Lower leg skin (tissue), 3 donors: ENCODE results near the gene RPTOR.

Source experiments
- CTCF ChIP-seq, 3 donors: fragments of 450-650 bp; IDR thresholded peaks; one replicate each; pipeline ENCODE4 v1.5.1; 2016; ENCODE audit warnings: antibody characterized with exemption in 3 of 3, mild to moderate bottlenecking in 3 of 3, moderate library complexity in 2 of 3
- POLR2A ChIP-seq, 2 donors: fragments of 450-650 bp; IDR thresholded peaks; one replicate each; pipeline ENCODE4 v1.6.1; 2016 to 2017; ENCODE audit warnings: antibody characterized with exemption in 2 of 2, mild to moderate bottlenecking in 1 of 2, moderate library complexity in 1 of 2

- TF ChIP-seq CTCF (IDR thresholded peaks at IDR 0.05) (no peak), POLR2A (IDR thresholded peaks at IDR 0.05) (no peak)
These were observed 111.0 kb downstream of the RPTOR start for GRCh38 chr17:80655608-80656007.
